Measurements from ENCODE around the gene NINJ2. TPM values are rescaled to one million over a fixed set of nuclear protein-coding genes. Genes with fewer than 3 reads are reported as not detected.
A peak's percentile ranks its signal among the peaks of the same experiment; 100 is the strongest.

The NINJ2 gene
- total RNA-seq, 1 donor from 2014 or later: 1.4 TPM

DNA sequence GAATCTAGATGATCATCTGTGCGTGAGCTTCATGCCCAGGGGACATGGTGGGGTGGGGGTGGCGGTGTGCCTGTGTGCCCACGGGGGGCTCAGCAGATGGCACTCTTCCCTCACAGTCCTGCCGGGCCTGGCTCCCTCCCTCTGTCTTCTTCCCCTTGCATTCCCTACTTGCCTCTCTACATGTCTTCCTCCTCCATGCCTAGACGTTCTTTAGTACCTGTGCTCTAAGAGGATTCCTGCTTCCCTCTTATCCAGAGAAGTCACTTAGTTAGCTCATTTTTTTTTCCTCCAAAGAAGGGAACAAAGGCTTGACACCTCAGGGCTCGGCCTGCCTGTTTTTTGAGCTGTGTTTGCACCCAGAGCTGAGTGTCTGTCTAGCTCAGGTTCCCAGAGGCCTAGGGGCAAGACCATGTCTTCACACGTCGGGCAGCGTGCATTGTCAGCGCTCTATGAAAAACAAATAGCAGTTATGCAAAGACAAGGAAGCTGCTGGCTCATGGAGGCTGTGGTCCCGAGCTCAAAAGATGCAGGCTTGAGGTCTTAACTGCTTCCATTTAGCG lies 48.8 kb downstream of the NINJ2 start:
- no peak for DNase-seq (ENCODE audit: low spot score)

DNA sequence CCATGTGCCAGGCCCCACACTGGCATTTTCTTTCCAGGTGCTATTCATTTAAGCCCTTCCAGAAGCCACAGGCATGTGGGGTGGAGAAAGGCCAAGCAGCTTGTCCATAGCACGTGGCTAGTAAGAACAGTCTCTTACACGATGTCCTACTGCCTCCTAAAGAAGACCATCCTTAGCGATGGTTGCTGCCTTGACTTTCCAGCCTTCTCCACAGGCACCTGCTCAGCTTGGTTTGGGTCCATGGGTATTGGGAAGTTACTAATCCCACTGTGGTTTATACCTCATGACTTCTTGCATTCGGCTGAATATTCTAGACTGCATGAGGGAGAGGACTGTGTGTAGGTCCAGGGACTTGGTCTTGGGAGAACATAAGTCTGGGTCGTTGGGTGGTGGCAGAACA lies 49.2 kb downstream of the NINJ2 start:
- DNase-seq (ENCODE audit: low spot score): no peak

DNA sequence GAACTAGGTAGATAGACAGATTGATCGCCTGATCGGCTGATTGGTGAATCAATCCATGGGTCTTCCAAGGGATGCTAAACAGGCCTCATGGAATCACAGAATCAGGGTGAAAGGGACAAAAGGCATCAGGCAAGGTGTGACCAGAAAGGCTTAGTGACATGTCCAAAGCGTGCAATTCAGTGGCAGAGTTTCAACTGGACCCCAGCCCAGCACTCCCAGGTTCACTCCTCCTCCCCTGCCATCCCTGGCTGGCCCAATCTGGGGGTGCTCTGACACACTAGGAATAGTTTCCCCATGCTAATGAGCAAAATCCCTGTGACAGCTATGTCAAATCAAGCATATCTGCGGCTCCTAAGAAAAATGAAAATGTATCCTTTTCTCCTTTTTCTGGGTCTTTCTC lies 50.4 kb downstream of the NINJ2 start:
- DNase-seq (ENCODE audit: low spot score): no peak

DNA sequence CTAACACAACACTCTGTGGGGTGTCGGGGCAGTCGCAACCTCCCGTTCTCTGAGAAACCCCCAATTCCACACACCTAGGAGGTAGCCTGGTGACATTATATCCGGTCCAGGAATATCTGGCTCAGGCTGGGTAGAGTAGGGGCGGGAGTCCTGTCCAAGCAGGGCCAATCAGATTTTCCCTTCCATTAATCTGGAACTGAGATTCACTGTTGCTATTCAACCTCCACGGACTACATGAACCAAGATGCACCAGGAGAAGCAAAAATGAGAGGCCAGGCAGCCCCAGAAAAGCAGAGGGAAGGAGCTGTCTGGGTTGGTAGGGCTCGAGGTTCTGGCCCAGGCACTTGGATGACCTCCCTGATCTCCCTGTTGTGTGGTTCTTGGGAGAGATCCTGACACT lies 51.0 kb downstream of the NINJ2 start:
- no peak for DNase-seq (ENCODE audit: low spot score)

DNA sequence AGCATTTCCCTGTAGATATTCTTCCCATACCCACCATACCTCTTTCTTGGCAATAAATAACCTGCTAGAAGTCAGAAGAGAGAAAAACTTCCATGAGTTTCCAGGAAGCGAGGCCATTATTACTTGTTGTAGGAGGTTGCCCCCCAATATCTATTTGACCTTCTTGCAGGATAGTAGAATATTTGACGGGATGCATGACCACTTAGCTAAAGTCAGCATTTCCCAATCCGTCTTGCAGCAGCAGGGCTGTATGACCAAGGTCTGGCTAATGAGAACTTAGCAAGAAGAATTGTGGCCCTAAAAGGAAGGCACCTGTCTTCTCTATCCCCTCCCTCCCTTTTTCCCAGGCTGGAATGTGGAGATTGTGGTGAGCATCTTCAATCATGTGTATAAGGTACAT lies 51.5 kb downstream of the NINJ2 start:
- no peak for DNase-seq (ENCODE audit: low spot score)

DNA sequence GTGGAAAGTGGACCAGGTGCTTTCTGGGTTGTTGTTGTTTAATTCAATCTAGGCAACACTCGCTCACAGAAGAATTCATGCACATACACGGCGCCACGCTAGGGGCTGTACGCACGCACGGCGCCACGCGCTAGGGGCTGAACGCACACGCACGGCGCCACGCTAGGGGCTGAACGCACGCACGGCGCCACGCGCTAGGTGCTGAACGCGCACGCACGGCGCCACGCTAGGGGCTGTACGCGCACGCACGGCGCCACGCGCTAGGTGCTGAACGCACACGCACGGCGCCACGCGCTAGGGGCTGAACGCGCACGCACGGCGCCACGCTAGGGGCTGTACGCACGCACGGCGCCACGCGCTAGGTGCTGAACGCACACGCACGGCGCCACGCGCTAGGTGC lies 54.3 kb downstream of the NINJ2 start:
- DNase-seq (ENCODE audit: low spot score): no peak

DNA sequence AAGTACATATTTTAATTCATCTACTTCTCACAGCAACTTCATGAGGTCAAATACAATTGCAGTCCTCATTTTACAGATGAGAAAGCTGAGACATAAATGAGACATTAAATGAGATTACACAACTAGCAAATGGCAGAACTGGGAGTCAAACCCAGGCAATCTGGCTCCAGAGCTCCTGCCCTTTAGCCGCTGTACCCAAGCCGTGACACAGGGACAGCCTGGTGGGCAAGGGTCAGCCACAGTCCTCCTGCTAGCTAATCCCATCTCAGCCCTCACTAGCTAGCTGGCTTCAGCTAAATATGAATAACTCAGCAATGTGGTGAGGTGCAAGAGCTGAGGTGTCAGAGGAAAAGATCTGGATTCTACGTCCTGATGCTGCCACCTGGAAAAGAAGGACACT lies 54.8 kb downstream of the NINJ2 start:
- DNase-seq (ENCODE audit: low spot score): no peak

DNA sequence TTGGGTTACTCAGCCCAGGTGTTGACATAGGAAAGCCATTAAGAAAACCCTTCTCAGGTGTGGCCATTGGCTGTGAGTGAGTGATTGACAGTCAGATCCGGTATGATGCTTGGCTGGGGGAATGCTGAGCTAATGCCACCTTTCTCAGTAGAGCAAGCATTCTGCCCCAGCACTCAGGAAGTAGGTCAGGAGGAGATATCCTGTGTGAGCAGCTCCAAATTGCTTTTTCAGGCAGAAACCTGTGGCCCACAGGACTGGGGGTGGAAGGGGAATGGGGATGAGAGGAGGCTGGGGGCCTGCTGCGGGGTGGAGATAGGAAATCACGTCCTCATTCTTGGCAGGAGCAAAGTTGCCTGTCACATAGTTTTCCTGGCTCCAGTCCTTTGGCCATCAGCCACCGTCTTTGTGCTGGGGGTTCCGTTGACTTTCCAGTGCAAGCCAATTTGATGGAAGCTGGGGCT lies 55.7 kb downstream of the NINJ2 start:
- DNase-seq (ENCODE audit: low spot score): peak; percentile 18

DNA sequence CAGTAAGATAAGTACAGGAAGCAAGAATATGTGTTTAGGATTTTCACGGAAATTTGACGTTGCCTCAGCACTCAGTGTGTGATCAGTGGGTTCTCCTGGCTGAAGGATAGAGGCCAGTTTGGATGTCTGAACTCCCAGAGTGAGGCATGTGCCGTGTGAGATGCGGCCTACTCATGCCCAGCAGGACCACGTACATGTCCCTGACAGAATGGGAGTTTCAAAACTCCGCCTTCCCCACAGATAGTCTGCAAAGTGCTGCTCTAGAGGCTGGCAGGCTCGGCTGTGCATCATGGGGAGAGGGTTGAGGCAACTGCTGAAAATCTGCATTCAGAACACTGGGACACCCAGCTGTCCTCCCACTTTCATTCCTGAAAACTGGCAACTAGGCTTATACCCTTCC lies 58.3 kb downstream of the NINJ2 start:
- no peak for DNase-seq (ENCODE audit: low spot score)

DNA sequence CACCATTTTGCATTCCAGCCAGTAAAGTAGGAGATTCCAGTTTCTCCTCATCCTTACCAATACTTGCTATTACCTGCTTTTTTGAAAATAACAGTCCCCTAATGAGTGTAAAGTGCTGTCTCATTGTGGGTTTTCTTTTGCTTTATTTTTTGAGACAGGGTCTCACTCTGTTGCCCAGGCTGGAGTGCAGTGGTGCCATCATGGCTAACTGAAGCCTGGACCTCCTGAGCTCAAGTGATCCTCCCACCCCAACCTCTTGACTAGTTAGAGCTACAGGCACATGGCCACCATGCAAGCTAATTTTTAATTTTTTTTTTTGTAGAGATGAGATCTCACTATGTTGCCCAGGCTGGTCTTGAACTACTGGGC lies 60.6 kb downstream of the NINJ2 start:
- DNase-seq (ENCODE audit: low spot score): no peak

DNA sequence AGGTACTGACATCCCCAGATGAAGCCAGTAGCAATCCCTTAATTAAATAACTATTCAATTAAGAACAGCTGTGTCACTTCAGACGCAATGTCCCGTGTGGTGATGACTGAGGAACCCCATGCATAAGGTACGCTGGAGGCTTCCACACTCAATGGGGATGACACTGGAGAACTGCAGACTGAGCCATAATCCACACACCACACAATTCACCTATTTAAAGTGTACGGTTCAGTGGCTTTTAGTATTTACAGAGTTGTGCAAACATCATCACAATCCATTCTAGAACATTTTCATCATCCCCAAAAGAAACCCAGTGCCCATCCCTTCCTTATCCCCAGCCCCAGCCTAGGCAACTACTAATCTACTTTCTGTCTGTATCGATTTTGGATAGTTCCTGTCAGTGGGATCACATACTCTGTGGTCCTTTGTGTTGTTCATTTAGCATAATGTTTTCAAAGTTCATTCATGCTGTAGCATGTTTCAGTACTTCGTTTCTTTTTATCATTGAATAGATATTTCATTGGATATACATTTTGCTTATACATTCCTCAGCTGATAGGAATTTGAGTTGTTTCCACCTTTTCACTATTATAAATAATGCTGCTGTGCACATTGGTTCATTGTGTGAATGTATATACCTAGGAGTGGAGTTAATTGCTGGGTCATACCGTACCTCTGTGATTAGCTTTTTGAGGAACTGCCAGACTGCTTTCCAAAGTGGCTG lies 61.1 kb downstream of the NINJ2 start:
- no peak for DNase-seq (ENCODE audit: low spot score)

DNA sequence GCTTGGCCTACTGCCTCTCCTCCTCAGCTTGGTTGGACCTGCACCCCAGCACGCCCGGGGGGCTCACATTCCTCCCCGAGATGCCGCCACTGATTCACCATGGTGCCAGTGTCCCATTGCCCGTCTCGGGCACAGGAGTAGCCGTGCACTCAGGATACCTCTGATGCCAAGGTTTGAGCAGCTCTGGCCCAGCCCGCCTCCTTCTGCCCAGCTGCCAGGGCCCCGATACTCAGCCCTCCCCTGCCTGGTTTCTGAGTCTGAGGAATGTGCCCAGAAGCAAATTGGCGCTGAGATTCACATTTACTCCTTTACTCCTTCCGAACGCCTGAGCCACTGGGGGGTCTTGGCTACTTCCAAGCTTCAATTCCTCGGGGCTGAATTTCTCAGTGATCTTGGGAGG lies 63.5 kb downstream of the NINJ2 start:
- no peak for DNase-seq (ENCODE audit: low spot score)

DNA sequence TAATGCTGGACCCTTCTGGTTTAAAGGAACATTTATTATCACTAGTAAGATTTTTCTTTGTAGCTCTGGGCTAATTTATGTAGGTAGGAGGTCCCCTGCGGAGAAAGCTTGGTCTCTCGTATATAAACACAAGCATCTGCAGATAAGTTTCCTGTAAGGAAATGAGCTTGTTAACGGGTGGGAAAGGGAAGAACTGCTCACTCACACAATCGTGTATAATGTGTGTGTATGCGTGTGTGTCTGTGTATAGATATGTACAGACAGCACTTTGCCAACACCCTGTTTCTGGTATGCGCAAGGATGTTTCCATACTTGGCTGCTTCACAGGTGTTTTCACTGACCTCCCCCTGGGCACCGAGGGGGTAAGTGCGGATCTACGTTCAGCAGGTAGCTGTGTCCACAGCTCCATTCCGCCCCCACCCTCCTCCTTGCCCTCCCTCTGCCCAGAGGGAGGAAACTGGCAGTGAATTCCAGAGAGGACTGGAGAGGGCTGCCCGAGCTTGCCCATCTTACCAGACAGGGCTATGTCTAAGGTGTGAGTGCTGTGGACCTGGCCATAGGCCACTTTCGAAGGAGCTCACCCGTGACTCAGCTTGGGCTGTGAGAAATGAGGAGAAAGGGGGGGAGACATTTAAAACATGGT lies 65.2 kb downstream of the NINJ2 start:
- no peak for DNase-seq (ENCODE audit: low spot score)

DNA sequence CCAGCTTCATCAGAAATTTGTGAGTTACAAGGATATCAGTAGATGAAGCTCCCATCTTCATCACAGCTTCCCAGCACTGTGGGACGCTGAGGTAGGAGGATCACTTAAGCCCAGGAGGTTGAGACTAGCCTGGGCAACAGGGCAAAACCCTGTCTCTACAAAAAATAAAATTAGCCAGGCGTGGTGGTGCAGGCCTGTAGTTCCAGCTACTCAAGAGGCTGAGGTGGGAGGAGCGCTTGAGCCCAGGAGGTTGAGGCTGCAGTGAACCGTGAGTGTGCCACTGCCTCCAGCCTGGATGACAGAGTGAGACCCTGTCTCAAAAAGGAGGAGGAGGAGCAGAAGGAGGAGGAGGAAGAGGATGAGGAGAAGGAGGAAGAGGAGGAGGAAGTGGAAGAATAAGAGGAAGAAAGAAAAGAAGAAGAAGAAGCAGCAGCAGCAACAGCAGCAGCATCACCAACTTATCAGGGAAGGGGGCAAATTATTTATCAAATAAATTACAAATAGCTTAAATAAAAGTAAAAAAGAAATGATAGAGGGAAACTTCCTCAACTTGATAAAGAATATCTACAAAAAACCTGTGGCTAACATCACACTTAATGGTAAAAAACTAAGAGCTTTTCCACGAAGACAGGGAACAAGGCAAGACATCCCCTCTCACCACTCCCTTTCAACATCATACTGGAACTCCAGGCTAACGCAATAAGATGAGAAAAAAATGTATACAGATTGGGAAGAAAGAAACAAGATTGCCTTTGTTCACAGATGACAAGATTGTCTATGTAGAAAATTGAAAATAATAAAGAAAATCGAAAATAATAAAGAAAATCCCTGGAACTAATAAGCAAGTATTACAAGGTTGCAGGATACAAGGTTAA lies 69.6 kb downstream of the NINJ2 start:
- no peak for DNase-seq (ENCODE audit: low spot score)

DNA sequence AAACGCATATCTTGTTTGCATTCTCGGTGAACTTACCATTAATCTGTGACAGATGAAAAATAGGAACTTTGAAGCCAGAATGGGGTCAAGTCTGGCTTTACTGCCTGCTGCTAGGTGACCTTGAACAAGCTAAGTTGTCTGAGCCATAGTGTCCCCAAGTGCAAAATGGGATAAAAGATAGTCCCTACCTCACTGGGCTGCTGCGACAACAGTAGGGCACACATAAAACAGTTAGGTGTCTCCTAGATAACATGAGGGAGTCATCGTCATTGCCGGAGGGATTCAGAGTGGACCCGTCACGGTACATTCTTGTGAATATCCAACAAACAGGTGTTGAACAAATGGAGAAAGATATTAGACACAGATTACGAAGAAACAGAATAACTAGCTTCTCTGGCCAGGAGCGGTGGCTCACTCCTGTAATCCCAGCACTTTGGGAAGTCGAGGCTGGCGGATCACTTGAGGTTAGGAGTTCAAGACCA lies 71.2 kb downstream of the NINJ2 start:
- no peak for DNase-seq (ENCODE audit: low spot score)

DNA sequence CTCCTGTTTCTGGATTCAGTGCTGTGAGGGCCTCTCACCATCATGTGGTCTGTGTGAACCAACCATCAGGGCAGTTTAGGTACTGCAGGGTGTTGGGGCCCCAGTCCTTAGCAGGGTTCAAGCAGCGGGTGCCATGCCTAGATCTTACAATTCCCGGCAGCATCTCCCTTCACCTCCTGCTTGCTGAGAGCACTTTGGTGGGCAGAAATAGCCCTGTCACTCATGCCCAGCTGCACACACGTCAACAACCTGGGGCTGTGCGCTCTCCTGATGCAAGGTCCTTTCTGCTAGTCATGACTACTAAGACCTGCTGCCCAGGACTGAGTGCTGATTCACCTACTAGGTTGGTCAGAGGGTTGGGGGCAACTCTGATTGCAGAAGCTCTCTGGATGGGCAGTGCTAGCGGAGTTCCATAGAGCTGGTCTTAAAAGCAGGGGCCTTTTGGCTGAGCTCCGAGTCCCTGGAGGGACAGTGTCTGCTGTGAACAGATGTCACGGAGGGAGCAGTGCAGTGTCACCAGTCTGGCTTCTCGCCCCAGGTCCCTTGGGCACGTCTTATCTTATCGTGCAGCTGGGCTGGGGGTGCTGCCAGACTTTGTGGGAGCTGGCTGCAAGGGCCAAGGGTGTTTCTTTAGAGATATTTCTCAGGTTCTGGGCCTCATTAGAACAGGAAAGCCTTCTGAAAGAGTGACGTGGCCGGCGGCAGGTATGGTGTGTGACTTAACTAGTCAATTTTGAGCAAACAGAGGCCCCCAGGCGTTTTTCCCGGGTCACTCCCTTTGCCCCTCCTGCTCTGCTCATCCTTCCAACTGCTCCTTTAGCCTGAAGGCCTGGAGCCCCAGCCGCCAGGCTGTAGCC lies 71.8 kb downstream of the NINJ2 start:
- DNase-seq (ENCODE audit: low spot score): no peak

DNA sequence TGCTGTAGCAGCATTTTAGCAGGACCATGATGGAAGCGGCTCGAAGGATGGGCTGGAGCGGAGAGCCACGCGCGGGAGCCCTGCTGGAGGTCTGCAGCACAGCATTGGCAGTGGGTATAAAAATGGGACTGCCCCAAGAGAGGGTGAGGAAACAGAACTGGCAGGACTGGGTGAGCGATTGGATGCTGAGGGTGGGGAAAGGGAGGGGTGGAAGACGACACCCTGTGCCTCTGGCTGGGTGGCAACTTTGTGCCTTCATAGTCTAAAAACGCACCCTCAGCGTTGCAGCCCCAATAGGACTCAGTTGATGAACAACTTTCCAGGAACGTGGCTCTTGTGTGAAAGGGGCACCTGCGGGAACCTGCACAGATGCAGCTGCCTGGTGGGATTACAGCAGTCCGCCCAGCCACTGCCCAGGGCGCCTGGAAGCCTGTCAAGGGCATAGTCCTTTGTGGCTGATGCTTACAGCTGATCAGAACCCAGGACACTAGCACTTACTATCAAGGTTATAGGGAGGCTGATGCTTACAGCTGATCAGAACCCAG lies 73.0 kb downstream of the NINJ2 start:
- no peak for DNase-seq (ENCODE audit: low spot score)

DNA sequence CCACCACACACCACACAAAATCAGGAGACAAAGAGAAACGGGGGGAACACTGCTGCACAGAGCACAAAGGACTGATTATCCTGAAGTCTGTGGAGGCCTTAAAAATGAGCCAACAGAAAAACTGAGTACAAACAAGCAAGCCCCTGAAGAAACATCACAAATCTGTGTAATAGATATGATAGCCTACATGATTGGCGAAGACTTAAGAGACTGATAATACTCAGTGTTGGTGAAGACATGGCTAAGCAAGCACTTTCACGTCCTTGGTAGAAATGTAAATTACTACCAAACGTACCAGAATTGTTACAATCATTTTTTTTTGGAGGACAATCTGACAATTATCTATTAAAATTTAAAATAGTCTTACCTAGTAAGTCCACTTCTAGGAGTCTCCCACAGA lies 74.6 kb downstream of the NINJ2 start:
- DNase-seq (ENCODE audit: low spot score): no peak

DNA sequence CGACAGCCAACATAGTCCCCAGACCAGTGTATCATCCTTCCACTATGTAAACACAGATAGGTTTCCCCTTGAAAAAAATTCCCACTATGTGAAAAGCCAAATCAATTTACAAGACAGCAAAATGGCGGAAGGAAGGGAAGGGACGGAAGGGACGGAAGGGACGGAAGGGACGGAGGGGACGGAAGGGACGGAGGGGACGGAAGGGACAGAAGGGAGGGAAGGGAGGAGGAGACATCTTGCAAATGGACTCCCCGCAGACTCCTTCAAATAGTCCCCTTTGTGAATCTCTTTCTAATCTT lies 75.3 kb downstream of the NINJ2 start:
- no peak for DNase-seq (ENCODE audit: low spot score)

DNA sequence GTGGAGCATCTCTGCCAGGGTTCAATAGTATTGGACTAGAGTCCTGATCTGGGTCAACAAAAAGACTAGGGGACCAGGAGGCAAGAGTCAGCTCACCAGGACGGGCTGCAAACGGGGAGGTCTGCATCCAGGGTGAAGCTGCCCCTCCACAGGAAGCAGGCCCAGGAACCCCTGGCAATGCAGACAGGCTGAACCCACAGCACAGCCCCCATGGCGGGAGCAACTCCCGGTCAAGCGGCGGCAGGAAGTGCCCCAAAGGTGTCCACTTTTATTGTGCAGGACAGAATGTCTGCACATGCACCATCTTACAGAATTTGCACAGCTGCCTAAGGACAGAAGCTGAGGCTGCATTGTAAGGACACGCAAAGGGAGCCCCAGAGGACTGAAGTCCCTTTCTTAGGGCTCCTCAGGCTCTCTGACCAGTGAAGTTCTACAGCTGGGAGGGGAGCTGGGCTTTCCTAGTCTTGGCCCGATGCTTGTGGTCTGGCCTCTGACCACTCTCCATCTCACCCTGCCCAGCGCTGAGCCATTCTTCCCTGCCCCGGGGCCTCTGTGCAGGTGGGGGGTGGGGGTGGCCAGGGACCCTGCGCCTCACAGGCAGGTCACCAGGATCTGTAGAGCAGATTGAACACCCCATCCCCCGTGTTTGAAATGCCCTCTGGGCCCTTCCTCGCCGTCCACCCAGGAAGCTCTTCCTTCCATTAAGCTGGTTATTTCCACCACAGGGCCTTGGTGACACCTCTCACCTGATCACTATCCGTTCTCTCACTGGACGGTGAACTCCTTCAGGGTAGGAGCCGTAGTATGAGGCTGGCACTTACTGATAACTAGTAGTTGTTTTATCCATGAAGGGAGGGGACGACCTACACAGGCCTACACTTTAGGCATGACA lies 75.9 kb downstream of the NINJ2 start:
- no peak for DNase-seq (ENCODE audit: low spot score)
